PFSK-1 (cell line): ENCODE data around the gene POLL.
A peak's percentile ranks its signal among the peaks of the same experiment; 100 is the strongest.

Experiments used
- FOXP2 ChIP-seq: optimal IDR thresholded peaks from 2 replicates; pipeline ENCODE3; 2011; ENCODE audit warnings: borderline replicate concordance, control low read depth, inconsistent platforms; ENCODE audit not compliant: insufficient read depth; ENCODE audit errors: extremely low read length, extremely low read depth
- POLR2AphosphoS5 ChIP-seq: IDR thresholded peaks from 2 replicates; pipeline ENCODE4 v1.6.1; 2012; ENCODE audit warnings: low read depth, mild to moderate bottlenecking, control low read depth, low read length, moderate library complexity
- REST ChIP-seq, 2 experiments: IDR thresholded peaks; 2 replicates each; pipeline versions ENCODE4 v1.6.1 to v1.8.0; 2011 to 2012; ENCODE audit warnings: low read depth in 2 of 2, low read length in 2 of 2, control low read depth in 1 of 2, inconsistent platforms in 1 of 2, mild to moderate bottlenecking in 1 of 2, moderate library complexity in 1 of 2; ENCODE audit not compliant: insufficient read depth in 1 of 2
- SIN3A ChIP-seq: IDR thresholded peaks from 2 replicates; pipeline ENCODE4 v1.6.1; 2012; ENCODE audit warnings: mild to moderate bottlenecking, low read length, moderate library complexity, borderline replicate concordance; ENCODE audit not compliant: insufficient read depth
- TAF1 ChIP-seq: IDR thresholded peaks from 2 replicates; pipeline ENCODE4 v1.6.1; 2012; ENCODE audit warnings: low read length, control low read depth, borderline replicate concordance; ENCODE audit not compliant: insufficient read depth

POLL gene

GRCh38 chr10:101607124-101607523, 19.1 kb upstream of the POLL start:
- no peak for TF ChIP-seq REST (IDR thresholded peaks at IDR 0.05; ENCODE audit: insufficient read depth in 1 of 2, low read depth in 2 of 2, low read length in 2 of 2)
- no peak for TF ChIP-seq FOXP2
- no peak for TF ChIP-seq SIN3A

GRCh38 chr10:101602761-101603398, 14.8 kb upstream of the POLL start:
- TF ChIP-seq POLR2AphosphoS5 (no peak), FOXP2 (peak; percentile 37)

GRCh38 chr10:101601541-101601940, 13.5 kb upstream of the POLL start:
- TF ChIP-seq REST (IDR thresholded peaks at IDR 0.05; ENCODE audit: insufficient read depth in 1 of 2, low read depth in 2 of 2, low read length in 2 of 2) (no peak), TAF1 (no peak), FOXP2 (no peak), POLR2AphosphoS5 (no peak), SIN3A (no peak)

GRCh38 chr10:101597091-101597900, 9.2 kb upstream of the POLL start:
- TF ChIP-seq FOXP2 (no peak), POLR2AphosphoS5 (no peak), TAF1 (no peak), REST (IDR thresholded peaks at IDR 0.05; ENCODE audit: insufficient read depth in 1 of 2, low read depth in 2 of 2, low read length in 2 of 2) (no peak)

- no peak for TF ChIP-seq SIN3A
- no peak for TF ChIP-seq REST (IDR thresholded peaks at IDR 0.05; ENCODE audit: insufficient read depth in 1 of 2, low read depth in 2 of 2, low read length in 2 of 2)
- TF ChIP-seq FOXP2, result no peak
- TF ChIP-seq POLR2AphosphoS5, result no peak
- no peak for TF ChIP-seq TAF1
Observed at GRCh38 chr10:101595591-101596433, 7.8 kb upstream of the POLL start.
